Activated CD4-positive, alpha-beta T cell treated with anti-CD3 and anti-CD28 coated beads, Interleukin-2, amount 50 U/mL, for 1 hour (primary cell): ENCODE results near the gene SLC16A11.
"Not testable (repeated sequence)": the region's sequence is repeated elsewhere in the genome, so short reads cannot be mapped to it uniquely, and the experiment has no call there.

Experiments used
- DNase-seq: peaks from one replicate; pipeline ENCODE4 v3.0.0-alpha.2; 2020

SLC16A11 gene

GRCh38 chr17:7056386-7056785, 12.5 kb upstream of the SLC16A11 start:
- DNase-seq, result no peak

- not testable (repeated sequence) for DNase-seq
Measured at GRCh38 chr17:7050583-7050982, 6.7 kb upstream of the SLC16A11 start.

GRCh38 chr17:7048968-7049367, 5.1 kb upstream of the SLC16A11 start:
- DNase-seq, result no peak

DNA sequence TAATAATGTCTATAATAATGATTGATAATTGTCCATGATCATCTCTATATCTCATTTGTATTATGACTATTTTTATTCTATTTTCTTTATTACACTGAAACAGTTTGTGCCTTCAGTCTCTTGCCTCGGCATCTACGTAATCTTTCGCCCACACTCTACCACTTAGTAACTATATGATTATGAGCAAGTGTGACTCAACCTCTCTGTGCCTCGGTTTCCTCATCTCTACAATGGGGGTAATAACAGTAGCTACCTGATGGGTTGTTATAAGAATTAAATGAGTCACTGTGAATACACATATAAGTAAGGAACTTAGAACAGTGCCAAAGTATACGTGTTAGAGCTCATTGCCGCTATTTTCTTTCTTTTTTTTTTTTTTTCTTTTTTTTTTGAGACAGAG, 3.7 kb upstream of the SLC16A11 start:
- DNase-seq, result no peak

DNA sequence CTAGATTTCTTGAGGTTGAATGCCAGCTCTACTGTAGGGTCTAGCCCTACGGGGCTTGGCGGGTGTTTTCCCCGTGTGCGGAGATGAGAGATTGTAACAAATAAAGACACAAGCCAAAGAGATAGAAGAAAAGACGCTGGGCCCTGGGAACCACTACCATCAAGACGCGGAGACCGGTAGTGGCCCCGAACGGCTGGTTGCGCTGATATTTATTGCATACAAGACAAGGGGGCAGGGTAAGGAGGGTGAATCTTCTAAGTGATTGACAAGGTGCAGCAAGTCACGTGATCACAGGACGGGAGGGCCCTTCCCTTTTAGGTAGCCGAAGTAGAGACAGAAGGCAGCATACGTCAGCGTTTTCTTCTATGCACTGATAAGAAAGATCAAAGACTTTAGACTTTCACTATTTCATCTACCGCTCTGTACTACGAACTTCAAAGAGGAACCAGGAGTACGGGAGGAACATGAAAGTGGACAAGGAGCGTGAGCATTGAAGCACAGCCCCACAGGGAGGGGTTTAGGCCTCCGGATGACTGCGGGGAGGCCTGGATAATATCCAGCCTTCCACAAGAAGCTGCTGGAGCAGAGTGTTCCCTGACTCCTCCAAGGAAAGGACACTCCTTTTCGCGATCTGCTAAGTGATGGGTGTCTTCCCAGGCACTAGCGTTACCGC, 3.0 kb upstream of the SLC16A11 start:
- DNase-seq, result peak; percentile 69

DNA sequence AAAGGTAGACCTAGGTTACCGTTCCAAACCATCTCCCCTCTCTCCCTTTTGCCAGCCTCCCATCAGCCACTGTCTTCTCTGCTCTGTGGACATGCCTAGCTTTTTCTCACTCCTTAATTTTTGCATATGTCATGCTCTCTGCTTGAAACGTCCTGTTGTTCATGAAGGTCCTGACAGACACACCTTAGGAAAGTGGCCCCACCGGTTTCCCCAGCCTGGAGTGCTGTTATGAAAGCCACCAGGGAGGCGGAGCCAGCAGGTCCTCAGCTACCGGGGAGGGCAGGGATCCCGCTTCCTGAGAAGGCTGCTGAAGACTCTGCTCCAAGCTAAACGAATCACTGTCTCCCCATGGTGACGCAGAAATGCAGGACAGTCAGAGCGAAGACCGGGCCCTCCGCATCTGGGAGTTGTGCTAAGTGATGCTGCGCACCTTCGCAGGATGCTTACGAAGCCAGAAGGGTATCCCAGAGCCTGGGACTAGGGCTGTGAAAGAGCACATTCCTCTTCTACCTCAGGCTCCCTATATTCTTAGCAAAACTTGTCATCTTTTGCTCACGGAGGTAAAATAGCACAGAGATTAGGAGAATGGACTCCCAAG, 2.3 kb upstream of the SLC16A11 start:
- peak; percentile 26 for DNase-seq

DNA sequence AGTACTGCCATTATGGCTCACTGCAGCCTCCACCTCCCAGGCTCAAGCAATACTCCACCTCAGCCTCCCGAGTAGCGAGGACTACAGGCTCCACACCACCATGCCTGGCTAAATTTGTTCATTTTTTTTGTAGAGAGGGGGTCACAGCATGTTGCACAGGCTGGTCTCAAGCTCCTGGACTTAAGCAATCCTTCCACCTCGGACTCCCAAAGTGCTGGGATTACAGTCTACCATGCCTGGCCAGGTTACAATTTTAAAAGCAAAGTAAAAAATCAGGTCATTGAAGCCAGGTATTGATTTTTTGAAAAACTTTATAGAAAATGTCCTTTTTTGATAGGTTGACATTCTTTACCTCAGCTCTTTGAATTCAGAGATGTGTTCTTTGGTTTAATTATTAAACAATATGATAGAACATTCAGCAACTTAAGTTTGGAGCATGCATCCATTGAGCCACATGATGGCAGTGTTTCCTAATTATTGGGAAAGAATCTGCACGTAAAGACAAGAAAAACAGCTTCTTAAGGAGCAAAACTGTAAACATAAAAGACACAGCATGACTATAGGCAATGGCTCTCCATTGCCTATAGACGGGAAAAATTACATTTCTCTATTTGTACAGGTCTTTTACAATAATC, 1.7 kb upstream of the SLC16A11 start:
- DNase-seq, result peak; percentile 40

DNA sequence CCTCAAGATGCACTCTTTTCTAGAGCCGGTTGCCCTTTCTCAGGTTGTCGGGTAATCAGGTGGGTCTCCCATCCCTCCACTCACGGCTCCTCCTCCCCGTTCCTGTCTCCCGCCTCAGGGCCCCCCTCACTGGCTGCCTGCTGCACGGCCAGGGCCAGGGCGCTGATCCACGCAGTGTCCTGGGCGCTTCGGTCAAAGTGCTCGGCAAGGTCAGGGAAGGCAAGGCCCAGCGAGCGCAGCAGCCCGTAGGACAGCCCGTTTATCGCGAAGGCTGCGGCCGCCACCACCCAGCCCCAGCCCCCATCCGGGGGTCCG, 753 bp downstream of the SLC16A11 start:
- DNase-seq, result no peak

DNA sequence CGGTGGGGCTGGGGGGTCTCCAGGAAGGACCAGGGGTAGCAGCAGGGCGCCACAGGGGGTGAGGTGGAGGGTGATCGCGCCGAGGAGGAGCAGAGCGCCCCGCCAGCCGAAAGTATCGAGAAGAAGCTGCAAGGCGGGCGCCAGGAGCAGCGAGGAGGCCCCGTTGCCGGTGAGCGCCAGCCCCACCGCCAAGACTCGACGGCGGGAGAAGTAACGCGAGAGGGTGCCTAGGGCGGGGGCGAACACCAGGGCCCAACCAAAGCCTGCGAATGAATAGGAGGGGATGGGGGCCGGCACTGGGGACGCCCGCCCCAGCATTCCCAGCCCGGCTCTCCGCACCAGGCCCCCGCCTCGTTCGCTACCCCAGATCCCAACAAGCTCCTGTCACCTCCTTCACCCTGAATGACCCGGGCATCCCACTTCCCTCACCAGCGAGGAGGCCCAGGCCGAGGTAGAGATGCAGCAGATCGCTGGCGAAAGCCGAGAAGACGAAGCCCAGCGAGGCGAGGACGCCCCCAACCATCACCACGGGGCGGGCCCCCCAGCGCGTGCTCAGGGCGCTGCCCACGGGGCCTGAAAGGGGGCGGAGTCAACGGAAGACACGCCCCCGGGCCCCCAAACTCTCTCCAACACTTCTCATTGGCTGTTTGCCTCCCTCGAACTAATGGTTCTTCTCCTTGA, 1.3 kb downstream of the SLC16A11 start:
- DNase-seq, result peak; percentile 41

- no peak for DNase-seq
Measured at GRCh38 chr17:7041607-7042500, 2.0 kb downstream of the SLC16A11 start.

DNA sequence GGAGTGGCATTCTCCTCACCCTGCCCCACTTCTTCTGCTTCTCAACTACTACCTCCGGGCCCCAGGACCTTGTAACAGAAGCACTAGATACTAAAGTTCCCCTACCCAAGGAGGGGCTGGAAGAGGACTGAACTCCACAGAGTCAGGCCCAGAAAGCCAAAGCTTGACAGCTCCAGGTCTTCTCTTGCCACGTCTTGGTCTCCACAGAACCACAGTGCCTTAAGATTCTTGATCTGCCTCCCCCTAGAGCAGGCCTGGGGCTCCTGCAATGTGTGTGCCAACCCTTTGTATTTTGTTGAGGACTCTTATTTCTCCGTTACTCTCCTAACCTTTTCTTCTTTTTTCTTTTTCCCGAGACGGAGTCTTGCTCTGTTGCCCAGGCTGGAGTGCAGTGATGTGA, 4.1 kb downstream of the SLC16A11 start:
- no peak for DNase-seq

DNA sequence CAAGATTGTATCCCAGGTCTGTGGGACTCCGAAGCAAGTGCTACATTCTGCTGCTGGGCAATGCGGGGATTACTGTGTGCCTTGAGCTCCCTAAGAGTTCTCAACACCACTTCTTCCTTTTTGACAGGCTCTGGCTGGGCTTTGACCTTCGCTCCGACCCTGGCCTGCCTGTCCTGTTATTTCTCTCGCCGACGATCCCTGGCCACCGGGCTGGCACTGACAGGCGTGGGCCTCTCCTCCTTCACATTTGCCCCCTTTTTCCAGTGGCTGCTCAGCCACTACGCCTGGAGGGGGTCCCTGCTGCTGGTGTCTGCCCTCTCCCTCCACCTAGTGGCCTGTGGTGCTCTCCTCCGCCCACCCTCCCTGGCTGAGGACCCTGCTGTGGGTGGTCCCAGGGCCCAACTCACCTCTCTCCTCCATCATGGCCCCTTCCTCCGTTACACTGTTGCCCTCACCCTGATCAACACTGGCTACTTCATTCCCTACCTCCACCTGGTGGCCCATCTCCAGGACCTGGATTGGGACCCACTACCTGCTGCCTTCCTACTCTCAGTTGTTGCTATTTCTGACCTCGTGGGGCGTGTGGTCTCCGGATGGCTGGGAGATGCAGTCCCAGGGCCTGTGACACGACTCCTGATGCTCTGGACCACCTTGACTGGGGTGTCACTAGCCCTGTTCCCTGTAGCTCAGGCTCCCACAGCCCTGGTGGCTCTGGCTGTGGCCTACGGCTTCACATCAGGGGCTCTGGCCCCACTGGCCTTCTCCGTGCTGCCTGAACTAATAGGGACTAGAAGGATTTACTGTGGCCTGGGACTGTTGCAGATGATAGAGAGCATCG, 5.6 kb downstream of the SLC16A11 start:
- no peak for DNase-seq

DNA sequence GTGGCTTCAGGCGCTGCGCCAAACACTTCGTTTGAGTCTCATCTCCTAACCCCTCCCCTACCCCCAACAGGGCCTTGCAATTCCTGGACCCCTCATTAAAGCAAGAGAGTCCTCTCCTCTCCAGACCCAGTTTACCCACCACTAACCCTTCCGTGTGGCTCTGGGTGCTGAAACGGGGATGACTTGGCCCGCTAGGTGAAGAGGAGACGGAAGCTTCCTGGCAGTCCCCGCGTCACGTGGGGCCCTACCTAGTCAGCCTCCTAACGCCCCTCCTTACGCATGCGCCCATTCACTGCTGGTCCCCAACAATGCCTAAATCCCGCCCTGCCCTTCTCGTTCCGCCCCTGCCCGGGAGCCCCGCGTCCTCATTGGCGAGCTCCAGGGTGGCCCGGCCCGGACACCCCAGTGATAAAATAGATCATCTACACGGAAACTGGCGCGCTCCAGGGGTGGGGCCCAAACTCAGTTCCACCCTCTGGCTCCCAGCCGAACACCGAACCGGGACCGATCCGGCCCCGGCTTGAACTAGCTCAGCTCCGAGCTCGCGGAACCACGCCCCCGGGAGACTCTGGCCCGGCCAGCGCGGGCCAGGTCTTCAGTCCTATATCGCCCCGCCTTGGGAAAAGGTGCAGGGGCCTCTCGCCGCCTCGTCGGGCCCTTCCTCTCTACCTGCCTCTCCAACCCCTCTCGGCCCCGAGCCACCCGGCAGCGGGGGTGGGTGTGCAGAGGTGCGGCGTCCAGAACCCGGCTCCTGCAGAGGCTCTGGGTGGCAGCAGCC, 8.1 kb downstream of the SLC16A11 start, which contains the start of gene SLC16A13:
Gene SLC16A13, plus strand, starts transcription at position 425 of the 778 bp plus-strand sequence. CDS start 368 bp downstream, outside the sequence.
- DNase-seq, result peak; percentile 98

DNA sequence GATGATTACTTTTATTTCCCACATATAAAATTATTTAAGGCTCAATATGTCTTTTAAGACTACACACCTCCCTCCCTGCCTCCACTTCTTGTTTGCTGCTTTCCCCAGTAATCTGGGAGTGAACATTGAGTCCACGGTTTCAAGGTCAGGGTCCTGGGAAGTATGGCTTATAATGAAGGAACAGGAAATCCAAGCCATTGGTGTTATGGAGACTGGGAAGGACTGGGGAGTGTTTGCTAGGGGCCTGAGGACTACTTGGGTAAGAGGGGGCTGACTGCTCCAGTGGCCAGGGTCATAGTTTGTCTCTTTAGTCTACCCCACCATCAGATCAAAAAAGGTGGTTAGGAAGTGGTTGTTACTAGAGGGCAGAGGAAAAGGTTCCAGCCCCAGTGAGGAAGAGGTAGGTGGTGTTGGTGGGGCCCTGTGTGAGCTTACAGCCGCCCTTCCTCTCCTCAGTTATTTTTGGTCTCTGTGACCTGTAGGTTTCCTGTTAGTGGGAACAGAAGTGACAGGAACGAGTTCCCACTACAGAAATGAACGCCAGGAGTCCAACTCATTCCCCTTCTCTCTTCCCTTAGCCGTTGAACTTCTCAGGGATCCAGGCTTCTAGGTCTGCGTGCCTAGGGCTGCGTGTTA, 8.8 kb downstream of the SLC16A11 start:
- DNase-seq, result peak; percentile 22

DNA sequence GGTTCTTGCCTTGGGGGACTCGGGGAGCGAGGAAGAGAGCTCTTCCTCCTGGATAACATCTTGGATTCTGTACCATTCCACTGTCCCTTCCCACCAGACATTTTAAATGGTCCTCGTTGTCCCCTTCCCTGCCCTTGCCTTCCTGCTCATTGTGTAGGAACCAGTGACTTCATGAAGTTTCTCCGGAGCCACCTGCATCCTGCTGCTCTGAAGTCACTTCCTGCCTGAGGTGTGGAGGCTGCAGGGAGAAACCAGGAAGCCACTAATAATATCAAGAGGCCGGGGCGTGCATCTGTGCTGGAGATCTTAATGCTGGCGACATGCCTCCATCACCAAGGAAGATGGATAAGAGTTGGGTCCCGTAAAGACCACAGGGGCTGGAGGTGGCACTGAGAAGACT, 14.2 kb downstream of the SLC16A11 start:
- DNase-seq, result peak; percentile 29

DNA sequence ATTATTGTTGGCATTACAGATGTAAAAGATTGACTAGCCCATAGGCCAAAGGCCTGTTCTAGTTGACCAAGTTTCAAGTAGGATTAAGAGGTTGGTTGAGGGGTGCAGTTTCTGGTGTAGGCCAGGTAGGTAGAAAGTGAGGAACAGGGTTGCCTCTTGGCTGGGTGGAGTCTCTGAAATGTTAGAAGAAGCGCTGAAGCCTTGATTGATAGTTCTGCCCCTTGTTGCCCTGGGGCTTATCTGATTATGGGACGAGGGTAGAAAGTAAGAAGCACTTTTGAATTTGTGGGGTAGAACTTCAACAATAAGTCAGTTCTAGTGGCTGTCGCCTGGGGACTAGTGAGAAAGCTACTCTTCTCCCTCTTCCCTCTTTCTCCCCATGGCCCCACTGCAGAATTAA, 14.8 kb downstream of the SLC16A11 start:
- DNase-seq, result no peak

DNA sequence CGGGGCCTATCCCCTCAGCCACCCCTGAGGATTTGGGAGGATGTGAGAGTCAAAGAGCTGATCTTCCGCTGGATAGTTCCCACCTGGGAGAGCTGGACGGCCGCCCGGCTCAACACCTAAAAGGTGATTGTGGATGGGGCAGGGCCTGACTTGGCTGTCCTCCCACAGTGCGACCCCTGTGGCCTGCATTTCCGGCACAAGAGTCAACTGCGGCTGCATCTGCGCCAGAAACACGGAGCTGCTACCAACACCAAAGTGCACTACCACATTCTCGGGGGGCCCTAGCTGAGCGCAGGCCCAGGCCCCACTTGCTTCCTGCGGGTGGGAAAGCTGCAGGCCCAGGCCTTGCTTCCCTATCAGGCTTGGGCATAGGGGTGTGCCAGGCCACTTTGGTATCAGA, 16.6 kb downstream of the SLC16A11 start:
- DNase-seq, result no peak

- DNase-seq, result no peak
Measured at GRCh38 chr17:7026471-7027115, 17.3 kb downstream of the SLC16A11 start.

DNA sequence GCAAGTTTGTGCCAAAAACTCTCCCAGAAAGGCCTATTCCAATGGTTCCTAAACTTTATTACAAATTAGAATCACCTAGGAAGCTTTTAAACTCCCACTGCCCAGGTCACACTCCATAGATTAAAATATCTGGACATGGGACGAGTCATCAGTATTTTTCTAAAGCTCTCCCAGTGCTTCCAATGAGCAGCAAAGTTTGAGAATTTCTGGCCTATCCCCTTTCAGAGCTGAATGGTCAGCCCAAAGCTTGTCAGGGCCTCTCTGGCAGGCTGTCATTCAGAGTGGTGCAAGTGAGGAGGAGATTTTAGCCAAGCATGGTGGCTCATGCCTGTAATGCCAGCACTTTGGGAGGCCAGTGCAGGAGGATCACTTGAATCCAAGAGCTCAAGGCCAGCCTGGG, 18.6 kb downstream of the SLC16A11 start:
- DNase-seq, result no peak

DNA sequence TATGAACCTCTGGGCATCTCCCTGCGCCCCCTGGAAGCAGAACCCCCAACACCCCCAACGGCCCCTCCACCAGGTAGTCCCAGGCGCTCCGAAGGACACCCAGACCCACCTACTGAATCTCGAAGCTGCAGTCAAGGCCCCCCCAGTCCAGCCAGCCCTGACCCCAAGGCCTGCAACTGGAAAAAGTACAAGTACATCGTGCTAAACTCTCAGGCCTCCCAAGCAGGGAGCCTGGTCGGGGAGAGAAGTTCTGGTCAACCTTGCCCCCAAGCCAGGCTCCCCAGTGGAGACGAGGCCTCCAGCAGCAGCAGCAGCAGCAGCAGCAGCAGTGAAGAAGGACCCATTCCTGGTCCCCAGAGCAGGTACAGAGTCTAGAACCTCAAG, 19.5 kb downstream of the SLC16A11 start:
- DNase-seq, result no peak
